Esophagus squamous epithelium (tissue), 4 donors: Measurements from ENCODE around the gene LRRC4.

Experiments used
- CTCF ChIP-seq, 6 experiments: fragments of 450-650 bp in 4 of 6; fragments of 200-600 bp in 2 of 6; sonication (generic) in 2 of 6; IDR thresholded peaks; one replicate each; pipeline ENCODE4 v1.5.1; 2016 to 2019; ENCODE audit warnings: antibody characterized with exemption in 6 of 6, mild to moderate bottlenecking in 4 of 6, moderate library complexity in 4 of 6
- POLR2A ChIP-seq, 4 donors: fragments of 450-650 bp; IDR thresholded peaks; one replicate each; pipeline ENCODE4 v1.6.1; 2017; ENCODE audit warnings: antibody characterized with exemption in 4 of 4, mild to moderate bottlenecking in 4 of 4, moderate library complexity in 3 of 4

- TF ChIP-seq CTCF (IDR thresholded peaks at IDR 0.05) (no peak), POLR2A (IDR thresholded peaks at IDR 0.05) (no peak)
These were observed 28.1 kb downstream of the LRRC4 start for GRCh38 chr7:128003167-128003566.
